ENCODE data around the gene MRGPRF.

Gene MRGPRF

DNA sequence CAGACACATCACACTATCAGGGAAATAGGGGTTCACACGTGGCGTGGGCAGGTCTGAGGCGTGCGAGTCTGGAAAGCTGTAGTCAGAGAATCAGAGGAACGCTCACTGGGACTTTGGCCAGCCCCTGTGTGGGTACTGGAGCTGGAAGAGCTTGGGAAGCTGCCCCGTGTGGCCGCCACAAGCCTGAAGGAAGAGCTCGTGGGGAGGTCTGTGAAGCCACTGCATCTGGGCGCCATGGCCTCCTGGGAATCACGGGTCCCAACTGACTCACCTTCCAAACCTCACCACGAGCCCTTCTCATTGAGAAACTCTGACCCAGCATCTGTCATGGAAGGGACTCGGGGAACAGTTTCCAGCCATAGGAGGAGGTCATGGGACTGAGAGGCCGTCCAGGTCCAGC, 5.9 kb upstream of the MRGPRF start:
- no peak for DNase-seq

DNA sequence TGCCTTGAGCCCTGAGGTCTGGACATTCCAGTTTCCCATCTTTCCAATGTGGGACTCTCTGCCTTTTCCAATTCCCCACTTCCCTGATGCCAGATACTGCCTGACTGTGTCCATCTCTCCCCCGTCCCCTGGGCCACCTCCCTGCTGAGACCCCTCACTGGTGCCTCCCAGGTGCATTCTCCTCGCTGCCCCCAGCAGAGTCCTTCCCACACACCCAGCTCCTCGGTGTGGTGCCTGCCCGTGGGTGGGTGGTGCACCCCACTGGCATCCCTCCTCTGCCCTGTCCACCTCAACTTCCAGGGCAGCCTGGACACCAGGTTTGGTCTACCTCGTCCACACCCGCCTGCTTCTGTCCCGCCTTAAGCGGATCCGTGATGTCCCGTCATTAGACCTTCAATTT, 4.9 kb upstream of the MRGPRF start:
- no peak for DNase-seq

DNA sequence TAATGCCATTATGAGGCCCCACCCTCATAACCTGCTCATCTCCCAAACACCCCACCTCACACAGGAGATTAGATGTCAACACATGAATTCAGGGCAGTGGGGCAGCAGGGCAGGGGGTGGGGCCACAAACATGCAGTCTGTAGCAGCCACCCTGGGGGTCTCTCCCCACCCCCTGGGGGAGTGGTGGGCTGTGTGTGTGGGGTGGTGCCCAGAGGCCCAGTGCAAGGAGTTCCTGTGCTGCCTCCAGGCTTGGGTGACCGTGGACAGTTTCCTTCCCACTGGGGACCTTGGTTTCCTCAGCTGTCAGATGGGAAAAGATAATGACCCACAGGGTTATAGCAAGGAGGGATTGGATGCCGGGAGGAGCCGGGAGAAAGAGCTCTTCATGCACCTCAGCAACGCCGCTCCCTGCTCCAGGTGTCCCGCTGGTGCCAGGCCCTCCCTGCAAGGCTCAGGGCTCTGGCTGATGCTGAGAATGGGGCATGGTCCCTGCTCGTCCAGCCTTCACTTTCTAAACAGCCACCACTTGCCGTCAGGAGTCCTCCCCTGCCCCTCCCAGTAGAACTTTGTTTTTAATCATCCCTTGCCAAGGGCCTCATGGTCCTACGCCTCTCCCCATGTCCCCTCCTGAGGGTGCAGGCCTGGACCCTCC, 2.0 kb upstream of the MRGPRF start:
- DNase-seq, result no peak

DNA sequence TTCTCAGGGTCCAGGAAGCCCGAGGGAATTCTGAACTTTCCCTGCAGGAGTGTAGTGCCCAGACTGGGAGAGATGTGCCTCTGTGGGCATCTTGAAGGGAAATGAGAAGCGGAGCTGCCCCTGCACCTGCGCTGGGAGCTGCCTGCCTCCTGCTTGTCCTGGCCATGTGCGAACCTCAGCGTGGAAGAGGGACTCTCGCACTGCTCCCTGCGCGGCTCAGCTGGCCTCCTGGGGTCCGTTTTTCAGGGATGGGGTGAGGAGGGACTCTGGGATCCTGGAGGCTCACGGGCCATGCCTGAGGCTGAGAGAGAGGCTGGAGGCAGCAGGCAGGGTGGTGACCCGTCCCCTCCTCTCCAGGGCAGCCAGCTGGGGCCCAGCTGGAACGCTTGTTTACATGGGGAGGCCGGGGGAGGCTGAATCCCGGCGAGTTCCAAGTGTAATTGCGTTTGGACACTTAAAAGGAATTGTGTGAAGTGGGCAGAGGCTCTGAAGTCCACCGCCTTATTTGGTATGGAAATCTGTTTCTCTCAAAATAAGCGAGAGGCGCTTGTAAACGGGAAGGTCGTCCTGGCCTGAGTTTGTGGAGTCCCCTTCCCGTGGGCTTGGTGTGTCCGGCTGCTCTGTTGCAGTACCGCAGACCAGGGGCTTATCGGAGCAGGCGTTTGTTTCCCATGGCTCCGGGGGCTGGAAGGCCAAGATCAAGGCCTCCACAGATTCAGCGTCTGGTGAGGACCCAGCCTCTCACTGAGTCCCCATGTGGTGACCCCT, 1.2 kb upstream of the MRGPRF start:
- no peak for DNase-seq

DNA sequence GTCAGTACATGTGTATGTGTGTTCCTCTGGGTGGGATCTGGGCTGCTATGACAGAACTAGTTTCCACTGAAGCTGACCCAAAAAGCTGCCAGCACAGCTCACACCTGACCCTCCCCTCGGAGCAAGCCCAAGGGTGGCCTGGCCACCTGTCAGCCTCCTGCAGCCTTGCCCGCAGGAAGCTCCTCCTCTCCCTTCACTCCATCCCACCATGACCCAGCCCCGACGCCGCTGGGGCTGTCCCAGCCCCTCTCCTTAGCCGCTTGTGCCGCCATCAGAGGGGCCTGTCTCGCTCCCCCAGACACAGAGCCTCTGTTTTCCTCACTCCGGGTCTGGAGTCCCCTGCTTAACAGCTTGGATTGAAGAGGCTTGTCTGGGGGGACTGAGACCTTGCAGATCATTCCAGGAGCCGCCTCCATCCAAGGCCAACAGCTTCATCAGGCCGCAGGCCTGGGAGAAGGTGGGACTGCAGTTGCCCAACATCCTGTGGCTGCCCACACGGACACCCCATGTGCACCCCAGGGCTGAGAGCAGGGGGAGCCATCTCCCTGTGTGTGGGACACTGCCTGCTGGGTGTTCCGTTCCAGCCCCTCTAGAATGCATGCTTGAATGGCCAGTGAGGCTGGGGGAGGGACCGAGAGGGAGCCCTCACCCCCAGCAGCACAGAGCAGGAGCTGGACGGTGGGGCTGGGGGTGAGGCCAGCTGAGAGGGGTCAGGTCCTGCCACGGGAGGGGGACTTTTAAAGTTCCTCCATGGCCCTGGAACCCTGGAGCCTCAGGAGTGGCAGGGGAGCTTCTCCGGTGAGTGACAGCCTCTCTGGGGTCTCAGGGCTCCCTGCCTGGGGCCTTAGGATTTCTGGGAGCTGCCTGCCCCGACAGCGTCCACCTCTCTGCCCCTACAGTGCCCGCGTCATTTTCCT, 696 bp downstream of the MRGPRF start:
- no peak for DNase-seq

DNA sequence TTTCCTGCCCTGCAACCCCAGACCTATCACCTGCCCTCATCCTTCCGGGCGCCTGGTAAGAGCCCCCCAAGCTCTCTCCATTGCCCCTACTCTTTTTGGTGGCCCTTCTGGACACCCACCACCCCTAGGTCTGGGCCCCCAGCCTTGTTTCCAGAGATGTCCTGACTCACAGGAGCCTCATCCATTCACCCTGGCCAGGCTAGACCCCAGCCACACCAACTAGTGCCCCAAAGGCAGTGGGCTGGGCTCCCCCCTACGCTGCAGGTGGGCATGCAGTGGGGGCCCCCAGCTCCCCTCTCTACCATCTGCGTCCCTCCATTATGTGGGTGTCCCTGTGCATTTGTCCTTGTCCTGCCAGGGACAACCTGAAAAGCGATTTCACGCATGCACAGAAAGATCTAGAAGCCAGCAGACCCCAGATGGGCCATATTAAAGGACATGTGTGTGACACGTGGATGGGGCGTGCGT, 1.4 kb downstream of the MRGPRF start:
- DNase-seq, result no peak

DNA sequence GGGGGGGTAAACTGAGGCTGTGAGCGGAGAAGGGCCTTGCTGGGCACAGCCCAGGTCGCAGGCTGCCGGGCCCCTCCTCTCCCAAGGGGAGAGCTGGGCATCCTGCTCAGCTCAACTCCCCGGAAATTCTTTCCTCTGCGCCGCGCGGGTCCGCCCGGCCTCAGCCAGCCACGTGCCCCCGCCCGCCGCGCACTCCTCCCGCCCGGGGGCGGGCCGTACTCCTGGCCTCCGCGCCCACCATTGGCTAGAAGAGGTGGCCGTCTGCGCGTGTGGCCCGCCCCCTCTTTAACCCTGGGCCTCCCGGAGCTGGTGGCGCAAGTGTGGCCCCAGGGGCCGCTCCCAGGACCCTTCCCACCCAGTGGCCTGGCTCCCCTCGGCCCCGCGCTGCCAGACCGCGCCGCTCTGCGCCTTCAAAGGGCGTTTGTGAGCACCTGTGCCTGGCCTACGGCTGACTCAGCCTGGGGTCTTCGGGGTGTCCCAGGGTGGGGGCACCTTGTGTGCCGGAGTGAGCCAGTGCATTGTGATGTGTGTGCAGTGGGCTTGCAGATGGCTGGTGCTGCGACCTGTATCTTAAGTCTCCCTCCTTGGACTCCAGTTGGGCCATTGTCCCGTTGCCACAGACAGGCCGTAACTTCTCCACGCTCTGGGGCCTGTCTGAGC, 2.0 kb downstream of the MRGPRF start:
- DNase-seq, result no peak

DNA sequence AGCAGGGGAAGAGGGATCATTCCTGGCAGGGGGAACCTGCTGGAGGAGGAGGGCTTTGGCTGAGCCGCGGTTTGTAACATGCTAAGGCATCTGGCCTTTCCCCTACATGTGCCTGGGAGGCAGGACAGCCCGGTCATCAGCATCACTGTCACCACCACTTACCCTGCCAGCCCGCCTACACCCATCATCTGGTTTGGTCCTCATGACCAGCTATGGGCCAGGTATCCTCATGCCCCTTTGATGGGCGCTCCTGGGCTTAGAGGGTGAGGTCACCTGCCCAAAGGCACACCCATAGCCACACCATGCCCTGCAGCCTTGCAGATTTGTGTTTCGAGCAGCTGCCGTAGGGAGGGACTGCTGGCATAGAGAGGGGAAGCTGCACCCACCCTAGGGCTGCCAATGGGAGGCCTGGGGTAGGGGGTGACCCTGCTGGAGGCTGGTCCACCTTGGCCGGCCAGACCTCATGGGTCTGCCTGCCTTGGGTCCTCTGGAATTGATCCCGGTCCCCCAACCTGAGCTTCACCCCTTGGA, 2.6 kb downstream of the MRGPRF start:
- no peak for DNase-seq

DNA sequence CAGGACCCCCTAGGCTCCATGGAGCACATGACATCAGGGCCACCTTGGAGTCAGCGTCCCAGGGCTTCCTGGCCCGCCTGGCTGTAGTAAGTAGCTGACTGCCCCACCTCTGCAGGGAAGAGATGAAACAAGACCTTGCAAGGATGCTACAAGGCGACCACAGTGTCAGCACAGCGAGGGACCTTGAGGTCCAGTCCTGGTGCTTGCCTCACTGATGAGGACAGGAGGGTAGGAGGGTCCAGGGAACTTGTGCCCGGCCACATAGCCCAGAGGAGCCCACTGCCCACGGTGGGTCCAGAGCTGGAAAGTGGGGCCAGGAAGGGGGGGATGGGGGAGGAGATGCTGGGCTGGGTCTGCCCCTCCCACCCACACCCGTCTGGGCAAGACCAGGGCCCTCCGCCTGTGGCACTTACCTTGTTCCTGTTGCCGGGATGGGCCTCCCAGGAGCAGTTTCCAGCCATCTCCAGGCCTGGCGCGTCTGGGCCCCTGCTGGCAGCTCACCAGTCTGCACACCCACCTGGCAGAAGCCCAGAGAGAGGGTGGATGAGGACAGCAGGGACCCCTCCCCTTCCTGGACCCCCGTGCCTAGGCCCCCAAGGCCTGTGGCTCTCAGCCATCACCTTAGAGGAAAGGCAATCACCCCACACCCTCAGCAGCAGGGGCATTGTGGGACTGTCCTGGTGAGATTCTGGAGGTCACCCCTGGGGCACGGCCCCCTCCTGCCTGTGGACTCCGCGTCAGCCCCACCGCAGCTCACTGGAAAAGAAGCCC, 3.4 kb downstream of the MRGPRF start:
- DNase-seq, result no peak

DNA sequence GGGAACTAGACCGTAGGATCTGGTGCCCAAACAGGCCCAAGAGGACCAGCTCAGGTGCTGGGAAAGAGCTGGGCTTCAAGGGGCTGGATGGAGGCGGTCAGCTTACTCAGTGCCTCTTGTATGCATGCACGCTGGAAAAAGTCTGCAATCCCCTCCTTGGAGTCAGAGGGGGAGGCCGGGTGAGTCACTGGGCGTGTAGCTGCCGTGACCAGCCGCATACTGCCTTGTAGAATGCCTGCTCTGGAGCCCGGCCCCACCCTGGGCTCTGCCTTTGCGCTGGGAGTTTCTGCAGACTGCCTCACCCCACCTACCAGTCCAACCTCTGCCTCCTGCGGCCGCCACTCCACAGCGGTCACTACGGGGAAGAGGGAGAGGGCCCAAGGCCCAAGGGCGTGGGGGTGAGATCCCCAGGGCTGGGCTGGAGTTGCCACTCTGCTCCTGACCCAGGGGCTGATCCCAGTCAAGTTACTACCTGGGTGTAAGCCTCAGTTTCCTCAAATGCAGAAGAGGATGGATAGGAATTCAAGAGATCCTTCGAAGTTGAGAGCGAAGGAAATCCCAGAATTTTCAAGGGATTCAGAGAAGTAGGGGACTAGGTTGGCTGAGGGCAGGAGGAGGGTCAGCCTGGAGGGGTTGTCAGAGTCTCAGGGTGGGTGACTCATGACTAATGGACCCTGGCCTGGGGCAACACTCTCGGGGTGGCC, 4.2 kb downstream of the MRGPRF start:
- DNase-seq, result no peak

DNA sequence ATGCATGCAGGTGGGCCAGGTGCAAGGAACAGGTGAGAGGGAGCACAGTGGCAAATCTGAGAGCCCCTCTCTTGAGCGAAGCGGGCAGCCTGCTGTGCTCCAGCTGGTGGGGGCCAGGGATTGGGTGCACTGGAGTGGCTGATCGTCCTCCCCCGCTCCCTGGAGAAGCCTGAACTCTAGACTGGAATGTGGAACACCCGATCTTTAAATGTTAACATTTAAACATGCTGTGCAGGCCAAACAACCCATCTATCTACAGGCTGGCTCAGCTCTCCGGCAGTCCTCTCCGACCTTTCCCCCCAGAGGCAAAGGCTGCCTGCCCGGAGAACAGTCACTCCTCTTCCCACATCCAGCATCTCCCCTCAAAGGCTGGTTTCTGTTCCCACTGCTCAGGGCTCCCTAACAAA, 5.1 kb downstream of the MRGPRF start:
- no peak for DNase-seq

DNA sequence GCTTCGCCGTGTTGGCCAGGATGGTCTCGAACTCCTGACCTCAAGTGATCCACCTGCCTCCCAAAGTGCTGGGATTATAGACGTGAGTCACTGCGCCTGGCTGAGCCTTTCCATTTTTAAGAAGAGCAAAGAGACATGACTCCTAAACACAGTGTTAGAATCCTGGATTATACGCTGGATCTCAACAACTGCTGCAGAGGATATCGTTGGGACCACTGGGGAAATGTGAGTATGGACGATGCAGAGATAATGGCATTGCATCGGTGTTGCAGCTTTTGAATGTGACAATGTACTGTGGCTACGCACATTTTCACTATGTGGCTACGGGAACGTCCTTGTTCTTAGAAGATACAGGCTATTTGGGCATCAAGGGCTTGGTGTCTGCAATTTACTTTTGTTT, 6.2 kb downstream of the MRGPRF start:
- DNase-seq, result no peak

DNA sequence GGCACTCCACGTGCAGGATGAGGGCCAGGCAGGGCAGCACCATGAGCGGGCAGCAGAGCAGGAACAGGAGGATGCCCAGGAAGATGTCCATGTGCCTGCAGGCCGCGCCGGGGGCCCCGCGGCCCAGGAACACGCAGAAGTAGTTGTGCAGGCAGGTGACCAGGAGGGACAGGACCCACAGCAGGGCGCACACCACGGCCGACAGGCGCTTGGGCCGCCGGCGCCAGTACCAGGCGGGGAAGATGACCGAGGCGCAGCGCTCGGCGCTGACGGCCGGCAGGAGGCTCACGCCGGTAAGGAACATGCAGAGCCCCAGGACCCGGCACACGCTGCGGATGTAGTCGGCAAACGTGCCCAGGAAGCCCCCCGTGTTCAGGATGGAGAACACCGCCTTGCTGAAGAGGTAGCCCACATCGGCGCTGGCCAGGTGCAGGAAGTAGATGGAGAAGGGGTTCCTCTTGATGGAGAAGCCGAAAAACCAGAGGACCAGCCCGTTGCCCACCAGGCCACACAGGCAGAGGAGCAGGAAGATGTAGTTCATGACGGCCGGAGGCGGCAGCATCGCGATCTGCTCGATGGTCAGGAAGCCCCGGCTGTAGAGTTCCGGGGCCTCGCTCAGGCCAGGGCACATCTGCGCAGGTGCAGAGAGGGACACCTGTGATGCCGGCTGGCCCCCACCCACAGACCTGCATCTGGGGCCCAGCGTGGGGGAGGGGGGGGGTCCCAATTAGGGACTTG, 7.2 kb downstream of the MRGPRF start:
- no peak for DNase-seq

DNA sequence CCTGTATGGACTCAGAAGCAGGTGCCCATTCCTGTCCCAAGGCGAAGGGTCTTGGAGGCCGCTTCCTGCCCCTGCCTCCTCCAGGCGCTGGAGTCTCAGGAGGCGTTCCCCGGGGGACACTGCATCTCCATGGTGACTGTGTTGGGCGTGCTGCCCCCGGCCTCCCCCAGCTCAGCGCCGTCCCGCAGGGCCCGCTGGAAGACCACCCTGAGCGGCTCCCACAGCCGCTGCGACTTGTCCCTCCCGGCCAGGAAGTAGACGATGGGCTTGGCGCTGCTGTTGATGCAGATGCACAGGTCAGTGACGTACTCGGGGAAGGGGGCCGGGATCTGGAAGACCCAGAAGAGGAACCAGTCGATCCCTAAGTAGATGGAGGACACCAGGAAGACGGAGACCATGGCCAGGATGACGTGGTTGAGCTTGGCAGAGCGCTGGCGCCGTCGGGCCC, 7.8 kb downstream of the MRGPRF start:
- DNase-seq, result no peak

DNA sequence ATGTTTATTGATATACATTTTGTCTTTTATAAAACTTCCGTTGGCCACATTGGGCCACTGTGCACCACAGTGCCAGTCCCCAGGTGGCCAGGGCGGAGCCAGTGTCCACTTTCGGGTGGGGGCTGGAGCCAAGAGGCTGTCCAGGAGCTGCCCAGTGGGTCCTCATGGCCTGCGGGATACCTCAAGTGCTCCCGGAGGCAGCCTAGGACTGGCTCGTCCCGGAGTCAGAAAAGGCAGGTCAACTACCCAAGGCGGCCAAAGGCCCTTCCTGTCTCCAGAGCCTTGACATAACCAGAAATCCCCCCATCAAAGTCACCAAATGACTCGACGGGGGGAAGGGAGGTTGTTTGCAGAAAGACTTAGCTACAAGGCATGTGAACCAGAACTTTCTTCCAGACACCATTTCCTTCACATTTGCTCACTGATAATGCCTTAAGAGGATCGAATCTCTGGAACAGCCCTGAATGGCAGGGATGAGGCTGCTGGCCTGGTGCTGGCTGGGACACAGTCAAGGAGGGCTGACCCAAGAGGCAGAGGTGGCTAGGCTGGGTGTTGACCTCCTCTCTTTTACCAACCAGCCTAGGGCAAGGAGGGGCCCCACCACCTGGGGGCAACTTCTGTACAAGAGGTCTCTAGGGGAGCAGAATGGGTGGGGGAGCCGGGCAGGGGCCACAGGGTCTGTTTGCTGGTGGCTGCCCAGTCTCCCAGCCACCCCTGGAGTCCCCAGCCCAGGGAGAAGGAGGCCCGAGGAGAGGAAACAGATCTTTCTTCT, 8.4 kb downstream of the MRGPRF start:
- no peak for DNase-seq

DNA sequence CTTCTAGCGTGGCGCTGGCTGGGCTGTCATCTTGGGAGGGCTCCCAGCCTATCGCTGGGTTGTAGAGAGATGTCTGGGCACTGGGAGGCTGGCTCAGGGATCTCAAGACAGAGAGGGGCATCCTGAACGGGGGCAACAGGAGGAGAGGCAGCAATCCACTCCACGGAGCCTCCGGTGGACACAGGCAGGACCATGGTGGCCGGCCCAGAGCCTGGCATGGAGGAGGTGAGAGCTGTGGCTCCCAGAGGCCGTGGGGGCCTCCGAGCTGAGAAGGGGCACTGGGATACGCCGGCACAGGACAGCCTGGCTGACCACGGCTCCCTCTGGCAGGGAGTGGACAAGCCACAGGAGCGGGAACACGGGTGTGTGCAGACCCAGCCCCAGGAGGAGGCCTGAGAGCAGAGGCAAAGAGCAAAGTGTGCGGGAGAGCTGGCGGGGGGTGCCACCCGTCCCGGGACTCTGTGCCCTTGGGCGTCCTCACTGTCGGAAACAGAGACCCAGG, 9.1 kb downstream of the MRGPRF start:
- DNase-seq, result no peak

DNA sequence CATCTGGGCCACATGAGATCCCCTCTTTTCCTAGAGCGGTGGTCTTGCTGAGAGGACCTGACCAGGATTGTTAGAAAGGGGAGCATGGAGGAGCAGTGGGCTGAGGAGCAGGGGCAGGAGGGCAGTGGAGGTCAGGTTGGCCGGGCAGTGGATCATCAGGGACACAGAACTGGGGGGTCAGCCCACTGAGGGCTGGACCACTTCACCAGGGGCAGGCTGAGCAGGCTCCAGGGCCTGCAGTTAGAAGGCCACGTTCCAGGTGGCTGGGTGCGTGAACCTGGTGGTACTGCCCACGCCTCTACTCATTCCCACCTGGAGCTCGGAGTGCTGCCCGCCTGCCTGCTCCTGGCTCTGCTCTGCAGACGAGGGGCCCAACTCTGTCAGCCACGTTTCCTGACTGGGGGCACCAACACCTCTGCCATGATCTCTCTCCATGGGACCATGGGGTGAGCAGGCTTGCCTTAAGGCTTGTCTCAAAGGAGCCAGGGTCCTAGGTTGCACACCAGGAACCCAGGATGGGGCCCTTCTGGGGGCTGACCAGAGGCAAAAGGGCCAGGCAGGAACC, 9.7 kb downstream of the MRGPRF start:
- DNase-seq, result no peak

DNA sequence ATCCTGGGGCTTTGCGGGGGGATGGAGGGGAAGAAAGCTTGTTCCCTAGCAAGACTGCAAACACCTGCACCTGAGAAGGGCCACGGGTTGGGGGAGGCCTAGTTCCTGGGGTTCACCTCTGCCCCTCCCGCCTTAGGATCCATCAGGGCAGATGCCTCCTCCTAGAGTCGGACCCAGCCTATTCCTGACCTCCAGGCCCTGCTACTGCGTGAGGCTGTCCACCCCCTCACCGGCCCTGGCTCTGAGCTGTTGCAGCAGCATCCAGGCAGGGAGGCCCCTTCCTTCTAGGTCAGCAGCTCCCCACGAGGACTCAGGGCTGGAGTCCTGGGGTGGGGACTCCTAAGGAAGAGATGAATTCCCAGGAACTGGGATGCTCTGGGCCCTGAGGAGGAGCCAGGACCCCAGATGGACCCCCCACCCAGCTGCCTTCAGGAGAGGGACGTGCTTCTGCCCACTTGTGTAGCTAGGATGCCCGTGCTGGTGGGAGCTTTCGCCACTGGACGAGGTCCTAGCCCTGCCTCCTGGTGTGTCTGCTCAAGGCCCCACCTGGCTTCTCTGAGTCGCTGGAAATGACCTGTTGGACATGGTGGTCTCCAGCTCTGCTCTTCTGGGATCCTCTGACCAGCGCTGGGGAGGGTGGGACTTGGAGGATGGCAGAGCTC, 10.3 kb downstream of the MRGPRF start:
- DNase-seq, result no peak
